SK-N-SH treated with all-trans-retinoic acid at 6 μM for 48 hours (cell line): Measurements from ENCODE around the gene RGS9BP.

Experiments used
- SNAI2 ChIP-seq: fragments of 250-450 bp; sonication (Bioruptor Pico); IDR thresholded peaks from 2 replicates; pipeline ENCODE4 v1.5.0; 2020; ENCODE audit warnings: mild to moderate bottlenecking, moderate library complexity
- ZFP3 ChIP-seq: fragments of 250-450 bp; sonication (Bioruptor Pico); IDR thresholded peaks from 2 replicates; pipeline ENCODE4 v1.5.0; 2020; ENCODE audit warnings: mild to moderate bottlenecking, moderate library complexity
- TF ChIP-seq, protein P1 (sequence below): fragments of 250-450 bp; sonication (Bioruptor Pico); IDR thresholded peaks from 2 replicates; pipeline ENCODE4 v1.5.1; 2020; ENCODE audit warnings: low read depth, mild to moderate bottlenecking, moderate library complexity

DNA sequence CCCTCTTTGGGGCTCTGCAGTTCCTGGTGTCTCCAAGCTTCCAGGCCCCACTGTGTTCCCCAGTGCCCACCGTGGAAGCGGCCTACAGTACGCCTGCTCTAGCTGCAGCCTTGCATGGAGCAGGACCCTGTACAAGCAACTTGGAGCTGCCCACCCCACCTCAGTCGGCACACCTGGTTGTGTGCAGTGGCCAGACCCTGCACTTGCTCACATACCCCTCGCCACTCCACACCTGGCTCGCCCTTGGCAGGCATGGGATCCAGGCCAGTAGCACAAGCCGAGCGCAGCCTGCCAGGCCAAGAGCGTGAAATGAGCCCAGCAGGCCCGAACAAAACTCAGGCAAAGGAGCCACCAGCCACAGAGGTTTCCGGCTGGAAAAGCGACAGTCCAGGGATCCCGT, 37.0 kb upstream of the RGS9BP start:
- TF ChIP-seq, protein P1, sequence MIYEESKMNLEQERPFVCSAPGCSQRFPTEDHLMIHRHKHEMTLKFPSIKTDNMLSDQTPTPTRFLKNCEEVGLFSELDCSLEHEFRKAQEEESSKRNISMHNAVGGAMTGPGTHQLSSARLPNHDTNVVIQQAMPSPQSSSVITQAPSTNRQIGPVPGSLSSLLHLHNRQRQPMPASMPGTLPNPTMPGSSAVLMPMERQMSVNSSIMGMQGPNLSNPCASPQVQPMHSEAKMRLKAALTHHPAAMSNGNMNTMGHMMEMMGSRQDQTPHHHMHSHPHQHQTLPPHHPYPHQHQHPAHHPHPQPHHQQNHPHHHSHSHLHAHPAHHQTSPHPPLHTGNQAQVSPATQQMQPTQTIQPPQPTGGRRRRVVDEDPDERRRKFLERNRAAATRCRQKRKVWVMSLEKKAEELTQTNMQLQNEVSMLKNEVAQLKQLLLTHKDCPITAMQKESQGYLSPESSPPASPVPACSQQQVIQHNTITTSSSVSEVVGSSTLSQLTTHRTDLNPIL: no peak
- no peak for TF ChIP-seq ZFP3 (CRISPR knock-in tag)
- TF ChIP-seq SNAI2 (CRISPR knock-in tag): no peak
